SK-N-SH (cell line): ENCODE data around the gene UNC5B. TPM values are rescaled to one million over a fixed set of nuclear protein-coding genes. Genes with fewer than 3 reads are reported as not detected.

Experiments
- CTCF ChIA-PET: fragments of 300-600, 350-600 bp; formaldehyde crosslinking; extraction: SDS; loops from one replicate; lab custom pipeline; 2021; lab: Yijun Ruan, JAX
- POLR2A ChIA-PET: fragments of 350-600 bp; sonication (Branson Sonifier 250); formaldehyde crosslinking; extraction: SDS; loops from one replicate; lab custom pipeline; 2020; ENCODE audit warnings: antibody characterized with exemption, inconsistent platforms; lab: Yijun Ruan, JAX
- DNase-seq: peaks from one replicate; pipeline ENCODE4 v3.0.0; 2012
- H2AFZ ChIP-seq: fragments of 200-600 bp; sonication (generic); 2 replicates; pipeline ENCODE4 v1.8.1; 2016; ENCODE audit warnings: antibody characterized with exemption, mild to moderate bottlenecking, low read depth
- H3F3A ChIP-seq: fragments of 200-600 bp; sonication (generic); replicated peaks from 2 replicates; pipeline ENCODE3; 2016; ENCODE audit warnings: antibody characterized with exemption, mild to moderate bottlenecking; ENCODE audit not compliant: insufficient read depth
- H3K27ac ChIP-seq, 2 experiments: fragments of 200-500 bp in 1 of 2; fragments of 200-600 bp in 1 of 2; sonication (Bioruptor generic) in 1 of 2; sonication (generic), shearing (Covaris generic) in 1 of 2; 2 replicates each; pipeline versions ENCODE4 v1.5.1 to v1.6.1; 2014 to 2016; ENCODE audit warnings: low read depth in 2 of 2, inconsistent platforms in 1 of 2, low read length in 1 of 2, mild to moderate bottlenecking in 1 of 2, mixed read lengths in 1 of 2
- H3K27me3 ChIP-seq: fragments of 200-600 bp; sonication (generic), shearing (Covaris generic); 2 replicates; pipeline ENCODE4 v1.6.1; 2016; ENCODE audit warnings: mixed run types; ENCODE audit not compliant: insufficient read depth
- H3K36me3 ChIP-seq, 2 experiments: fragments of 200-500 bp in 1 of 2; fragments of 200-600 bp in 1 of 2; sonication (Bioruptor generic) in 1 of 2; sonication (generic) in 1 of 2; replicated peaks in 1 of 2; 2 replicates each; pipeline versions ENCODE3 to v1.5.1; 2014 to 2016; ENCODE audit warnings: low read length in 1 of 2, mild to moderate bottlenecking in 1 of 2; ENCODE audit not compliant: insufficient read depth in 2 of 2, control insufficient read depth in 1 of 2
- H3K4me1 ChIP-seq, 2 experiments: fragments of 200-500 bp in 1 of 2; fragments of 200-600 bp in 1 of 2; sonication (Bioruptor generic) in 1 of 2; sonication (generic), shearing (Covaris generic) in 1 of 2; 2 replicates each; pipeline versions ENCODE4 v1.5.1 to v1.6.1; 2014 to 2016; ENCODE audit warnings: low read depth in 1 of 2, low read length in 1 of 2, mixed run types in 1 of 2; ENCODE audit not compliant: insufficient read depth in 2 of 2, control insufficient read depth in 1 of 2
- H3K4me2 ChIP-seq: fragments of 200-600 bp; sonication (generic), shearing (Covaris generic); 2 replicates; pipeline ENCODE4 v1.6.1; 2017; ENCODE audit warnings: mixed run types
- H3K4me3 ChIP-seq, 2 experiments: fragments of 200-500 bp in 1 of 2; fragments of 200-600 bp in 1 of 2; sonication (Bioruptor generic) in 1 of 2; sonication (generic), shearing (Covaris generic) in 1 of 2; 2 replicates each; pipeline versions ENCODE4 v1.5.1 to v1.8.1; 2014 to 2016; ENCODE audit warnings: low read depth in 2 of 2, inconsistent platforms in 1 of 2, low read length in 1 of 2, mild to moderate bottlenecking in 1 of 2, mixed read lengths in 1 of 2, moderate library complexity in 1 of 2
- H3K79me2 ChIP-seq: fragments of 200-600 bp; sonication (generic); 2 replicates; pipeline ENCODE4 v1.8.1; 2017; ENCODE audit warnings: mild to moderate bottlenecking; ENCODE audit not compliant: insufficient read depth
- H3K9ac ChIP-seq: fragments of 200-600 bp; sonication (generic); 2 replicates; pipeline ENCODE4 v1.6.1; 2017; ENCODE audit warnings: mixed run types
- H3K9me2 ChIP-seq: fragments of 200-600 bp; sonication (generic); 2 replicates; pipeline ENCODE4 v1.6.1; 2017; ENCODE audit warnings: mixed run types
- H3K9me3 ChIP-seq: fragments of 200-600 bp; sonication (generic); 2 replicates; pipeline ENCODE4 v1.6.1; 2017; ENCODE audit warnings: mixed run types, mild to moderate bottlenecking, moderate library complexity
- H4K20me1 ChIP-seq: fragments of 200-600 bp; sonication (generic); 2 replicates; pipeline ENCODE4 v1.6.1; 2017; ENCODE audit warnings: mild to moderate bottlenecking, mixed run types; ENCODE audit not compliant: insufficient read depth
- ELF1 ChIP-seq: IDR thresholded peaks from 2 replicates; pipeline ENCODE4 v1.4.0; 2012
- EP300 ChIP-seq, 2 experiments: IDR thresholded peaks; 2 replicates each; pipeline versions ENCODE4 v1.4.0 to v1.6.1; 2012; ENCODE audit warnings: borderline replicate concordance in 1 of 2, low read depth in 1 of 2, low read length in 1 of 2
- FOSL2 ChIP-seq: IDR thresholded peaks from 2 replicates; pipeline ENCODE4 v1.4.0; 2012; ENCODE audit warnings: low read depth, mild to moderate bottlenecking, moderate library complexity, borderline replicate concordance
- GABPA ChIP-seq: IDR thresholded peaks from 2 replicates; pipeline ENCODE4 v1.4.0; 2012; ENCODE audit warnings: low read depth, mild to moderate bottlenecking
- GATA2 ChIP-seq: sonication (generic); formaldehyde crosslinking; IDR thresholded peaks from 2 replicates; pipeline ENCODE4 v1.5.0; 2020; ENCODE audit warnings: mild to moderate bottlenecking, missing genetic modification reagents
- IRF3 ChIP-seq: fragments of 150-350 bp; IDR thresholded peaks from 2 replicates; pipeline ENCODE4 v1.6.1; 2016; ENCODE audit warnings: mild to moderate bottlenecking, low read depth, low read length
- JUND ChIP-seq: IDR thresholded peaks from 2 replicates; pipeline ENCODE4 v1.4.0; 2012
- POLR2AphosphoS5 ChIP-seq: IDR thresholded peaks from 2 replicates; pipeline ENCODE4 v1.6.1; 2012; ENCODE audit warnings: low read depth, low read length
- RAD21 ChIP-seq: IDR thresholded peaks from 2 replicates; pipeline ENCODE4 v1.6.1; 2012; ENCODE audit warnings: mild to moderate bottlenecking, low read length
- RFX5 ChIP-seq: IDR thresholded peaks from 2 replicates; pipeline ENCODE4 v1.6.1; 2012; ENCODE audit warnings: mild to moderate bottlenecking, improper control_type of control experiment, low read length
- TAF1 ChIP-seq: IDR thresholded peaks from 2 replicates; pipeline ENCODE4 v1.6.1; 2012; ENCODE audit warnings: low read depth, mild to moderate bottlenecking, low read length, moderate library complexity, borderline replicate concordance
- TEAD4 ChIP-seq: IDR thresholded peaks from 2 replicates; pipeline ENCODE4 v1.4.0; 2012; ENCODE audit warnings: mild to moderate bottlenecking, borderline replicate concordance; ENCODE audit not compliant: insufficient read depth
- WGBS: methylation state at CpG from one replicate; pipeline ENCODE4 v1.1.6; 2017; ENCODE audit warnings: low lambda C conversion rate; 5-methylcytosine and 5-hydroxymethylcytosine counted together
- polyA plus RNA-seq, 3 experiments: library from polyadenylated mRNA; depleted of rRNA; stranded (reverse); fragments of >200 nt; gene quantifications; 2 replicates each; pipeline ENCODE4 v1.2.3, GENCODE V29; 2012
- TF ChIP-seq, protein P1 (sequence below): fragments of 200-600 bp; sonication (generic); IDR thresholded peaks from 2 replicates; pipeline ENCODE4 v1.6.1; 2017; ENCODE audit warnings: antibody characterized with exemption, mild to moderate bottlenecking, moderate library complexity

The UNC5B gene
- polyA plus RNA-seq, 1 of the 3 experiments (the other 2 are of a cell fraction) = 13.8 TPM

GRCh38 chr10:71307469-71308085 is 95.2 kb downstream of the UNC5B start (continued):
- no peak for TF ChIP-seq RFX5
- TF ChIP-seq EP300 (IDR thresholded peaks at IDR 0.05; ENCODE audit: borderline replicate concordance in 1 of 2, low read depth in 1 of 2, low read length in 1 of 2) = no peak
- TF ChIP-seq JUND = no peak
- no peak for TF ChIP-seq ELF1
- TF ChIP-seq, all 33 proteins: peak for 0

GRCh38 chr10:71308244-71308643 is 95.9 kb downstream of the UNC5B start:
- POLR2A ChIA-PET = interaction anchor here (1.2 kb wide), 1 partner anchor 11 kb away, joined by 3 read pairs; the partner anchor contains the start of gene SLC29A3
- H3K9ac ChIP-seq = no peak overlapping the region
- WGBS = 75% methylated on average over 2 of the region's 2 CpGs

More at GRCh38 chr10:71308244-71308643, 95.9 kb downstream of the UNC5B start:
- H4K20me1 ChIP-seq = 0 out of 2 replicates have a peak, but pooled peaks cover 5% of the 10 kb centered on the region
- H3K9me3 ChIP-seq = no peaks in the 10 kb centered on the region
- no peak overlapping the region for H3K4me2 ChIP-seq
- DNase-seq = no peak
- no peak overlapping the region for H3K4me3 ChIP-seq
- TF ChIP-seq, protein P1, sequence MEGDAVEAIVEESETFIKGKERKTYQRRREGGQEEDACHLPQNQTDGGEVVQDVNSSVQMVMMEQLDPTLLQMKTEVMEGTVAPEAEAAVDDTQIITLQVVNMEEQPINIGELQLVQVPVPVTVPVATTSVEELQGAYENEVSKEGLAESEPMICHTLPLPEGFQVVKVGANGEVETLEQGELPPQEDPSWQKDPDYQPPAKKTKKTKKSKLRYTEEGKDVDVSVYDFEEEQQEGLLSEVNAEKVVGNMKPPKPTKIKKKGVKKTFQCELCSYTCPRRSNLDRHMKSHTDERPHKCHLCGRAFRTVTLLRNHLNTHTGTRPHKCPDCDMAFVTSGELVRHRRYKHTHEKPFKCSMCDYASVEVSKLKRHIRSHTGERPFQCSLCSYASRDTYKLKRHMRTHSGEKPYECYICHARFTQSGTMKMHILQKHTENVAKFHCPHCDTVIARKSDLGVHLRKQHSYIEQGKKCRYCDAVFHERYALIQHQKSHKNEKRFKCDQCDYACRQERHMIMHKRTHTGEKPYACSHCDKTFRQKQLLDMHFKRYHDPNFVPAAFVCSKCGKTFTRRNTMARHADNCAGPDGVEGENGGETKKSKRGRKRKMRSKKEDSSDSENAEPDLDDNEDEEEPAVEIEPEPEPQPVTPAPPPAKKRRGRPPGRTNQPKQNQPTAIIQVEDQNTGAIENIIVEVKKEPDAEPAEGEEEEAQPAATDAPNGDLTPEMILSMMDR = no peak
- TF ChIP-seq FOSL2 (no peak), GATA2 (CRISPR knock-in tag) (no peak), GABPA (no peak), TAF1 (no peak), IRF3 (no peak), POLR2AphosphoS5 (no peak), TEAD4 (no peak), RAD21 (no peak)
- H3K27ac ChIP-seq = no peak overlapping the region
- H3K79me2 ChIP-seq = no peaks in the 10 kb centered on the region
- CTCF ChIA-PET = interaction anchor here (0.6 to 4.2 kb wide), 7 partner anchors 10 to 601 kb away, joined by 3 to 28 read pairs (median 3); partner anchors contain the start of gene SLC29A3
- H2AFZ ChIP-seq = no peak overlapping the region
- H3K9me2 ChIP-seq = no peaks in the 10 kb centered on the region
- peaks cover 0 to 15% of the 10 kb centered on the region in 2 experiments for H3K36me3 ChIP-seq
- no peaks in the 10 kb centered on the region; a peak in 1 of 4 replicates for H3K4me1 ChIP-seq
- peaks cover 20% of the 10 kb centered on the region for H3F3A ChIP-seq
- H3K27me3 ChIP-seq = no peaks in the 10 kb centered on the region
